Activated CD4-positive, alpha-beta T cell treated with anti-CD3 and anti-CD28 coated beads, Interleukin-2, amount 10 ng/mL, durations not matched to agents 7 days and 5 days (primary cell): Measurements from ENCODE around the gene LATS2. TPM values are rescaled to one million over a fixed set of nuclear protein-coding genes. Genes with fewer than 3 reads are reported as not detected.

Experiments used
- CTCF ChIA-PET: fragments of 350-600 bp; sonication (Branson Sonifier 250); formaldehyde crosslinking; loops from one replicate; lab custom pipeline; 2021; ENCODE audit warnings: antibody characterized with exemption; lab: Charles Lee
- POLR2A ChIA-PET: fragments of 350-600 bp; sonication (Branson Sonifier 250); formaldehyde crosslinking; loops from one replicate; lab custom pipeline; 2021; ENCODE audit warnings: antibody characterized with exemption; lab: Charles Lee
- DNase-seq: peaks from one replicate; pipeline ENCODE4 v3.0.0-alpha.2; 2020
- H3K27ac Mint-ChIP-seq: one replicate; pipeline ENCODE4 v1.8.0; 2021; ENCODE audit warnings: mild to moderate bottlenecking, moderate library complexity, mixed read lengths
- H3K27me3 Mint-ChIP-seq: one replicate; pipeline ENCODE4 v1.8.0; 2021; ENCODE audit warnings: mixed read lengths
- H3K36me3 Mint-ChIP-seq: one replicate; pipeline ENCODE4 v1.8.0; 2021; ENCODE audit warnings: low read depth, mixed read lengths
- H3K4me1 Mint-ChIP-seq: one replicate; pipeline ENCODE4 v1.8.0; 2021; ENCODE audit warnings: mixed read lengths
- H3K4me3 Mint-ChIP-seq: one replicate; pipeline ENCODE4 v1.8.0; 2021; ENCODE audit warnings: mild to moderate bottlenecking, moderate library complexity, mixed read lengths
- H3K9me3 Mint-ChIP-seq: one replicate; pipeline ENCODE4 v1.8.0; 2021; ENCODE audit warnings: mixed read lengths
- total RNA-seq, 2 experiments: library from RNA; stranded (reverse); gene quantifications; one replicate each; pipeline ENCODE4 v1.2.3, GENCODE V29; 2021

The LATS2 gene
- total RNA-seq, 2 experiments from 2014 or later, result 3.1 to 3.2 TPM

DNA sequence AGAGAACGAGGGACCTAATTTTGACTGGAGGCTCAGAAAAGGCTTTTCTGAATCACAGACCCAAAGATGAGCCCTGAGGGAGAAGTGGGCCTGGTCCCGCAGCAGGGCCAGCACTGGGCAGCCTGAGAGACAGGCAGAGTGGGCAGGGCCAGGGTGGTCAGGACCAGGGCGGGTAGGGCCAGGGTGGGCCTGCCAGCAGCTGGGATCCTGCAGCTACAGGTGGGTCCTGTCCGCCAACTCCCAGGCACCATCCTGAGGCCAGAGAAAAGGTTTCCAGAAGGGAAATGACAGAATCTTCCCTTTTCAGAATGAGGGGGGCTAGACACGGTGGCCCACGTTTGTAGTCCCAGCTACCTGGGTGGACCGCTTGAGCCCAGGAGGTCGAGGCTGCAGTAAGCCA lies 23.7 kb downstream of the LATS2 start:
- Mint-ChIP-seq H3K9me3 (no peaks in the 10 kb centered on the region), H3K4me3 (no peak overlapping the region), H3K36me3 (no peaks in the 10 kb centered on the region), H3K27me3 (no peaks in the 10 kb centered on the region), H3K4me1 (peaks cover 12% of the 10 kb centered on the region), H3K27ac (no peak overlapping the region)
- ChIA-PET CTCF (interaction anchor here (0.6 kb wide), 1 partner anchor 9 kb away, joined by 4 read pairs; no protein-coding TSS in a partner anchor), POLR2A (no interaction called here)
- no peak for DNase-seq

GRCh38 chr13:21035498-21035897 lies 25.9 kb downstream of the LATS2 start:
- ChIA-PET POLR2A (no interaction called here), CTCF (no interaction called here)
- H3K27ac Mint-ChIP-seq, result no peak overlapping the region
- DNase-seq, result no peak
- no peaks in the 10 kb centered on the region for H3K9me3 Mint-ChIP-seq
- H3K36me3 Mint-ChIP-seq, result no peaks in the 10 kb centered on the region
- peaks cover 22% of the 10 kb centered on the region for H3K4me1 Mint-ChIP-seq
- H3K27me3 Mint-ChIP-seq, result no peaks in the 10 kb centered on the region
- no peak overlapping the region for H3K4me3 Mint-ChIP-seq

DNA sequence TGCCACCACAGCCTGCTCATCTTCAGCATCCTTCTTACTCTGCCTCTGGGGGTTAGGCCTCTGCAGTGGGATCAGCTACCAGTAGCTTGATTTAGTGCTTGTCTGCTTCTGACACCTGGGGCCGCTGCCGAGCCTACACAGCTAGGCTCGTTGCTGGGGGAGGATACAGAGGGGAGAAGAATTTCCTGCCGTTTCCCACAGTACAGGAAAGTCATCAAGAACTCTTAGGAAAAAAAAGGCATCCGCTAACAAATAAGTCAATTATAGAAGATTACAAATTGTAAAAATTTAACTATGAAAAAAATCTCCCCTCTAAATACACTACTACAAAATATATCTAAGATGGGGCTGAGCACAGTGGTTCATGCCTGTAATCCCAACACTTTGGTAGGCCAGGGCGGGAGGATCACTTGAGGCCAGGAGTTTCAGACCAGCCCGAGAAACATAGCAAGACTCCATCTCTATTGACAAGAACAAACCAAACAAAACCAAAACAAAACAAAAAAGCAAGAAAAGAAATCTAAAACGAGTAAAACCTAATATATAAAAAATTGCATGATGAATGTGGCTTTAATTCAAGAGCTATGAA lies 26.7 kb downstream of the LATS2 start:
- H3K27me3 Mint-ChIP-seq, result no peaks in the 10 kb centered on the region
- H3K4me1 Mint-ChIP-seq, result peaks cover 22% of the 10 kb centered on the region
- CTCF ChIA-PET, result interaction anchor here (0.5 kb wide), 1 partner anchor 16 kb away, joined by 3 read pairs; no protein-coding TSS in a partner anchor
- no peak overlapping the region for H3K4me3 Mint-ChIP-seq
- H3K36me3 Mint-ChIP-seq, result no peaks in the 10 kb centered on the region
- H3K27ac Mint-ChIP-seq, result no peak overlapping the region
- POLR2A ChIA-PET, result no interaction called here
- H3K9me3 Mint-ChIP-seq, result no peaks in the 10 kb centered on the region
- no peak for DNase-seq

DNA sequence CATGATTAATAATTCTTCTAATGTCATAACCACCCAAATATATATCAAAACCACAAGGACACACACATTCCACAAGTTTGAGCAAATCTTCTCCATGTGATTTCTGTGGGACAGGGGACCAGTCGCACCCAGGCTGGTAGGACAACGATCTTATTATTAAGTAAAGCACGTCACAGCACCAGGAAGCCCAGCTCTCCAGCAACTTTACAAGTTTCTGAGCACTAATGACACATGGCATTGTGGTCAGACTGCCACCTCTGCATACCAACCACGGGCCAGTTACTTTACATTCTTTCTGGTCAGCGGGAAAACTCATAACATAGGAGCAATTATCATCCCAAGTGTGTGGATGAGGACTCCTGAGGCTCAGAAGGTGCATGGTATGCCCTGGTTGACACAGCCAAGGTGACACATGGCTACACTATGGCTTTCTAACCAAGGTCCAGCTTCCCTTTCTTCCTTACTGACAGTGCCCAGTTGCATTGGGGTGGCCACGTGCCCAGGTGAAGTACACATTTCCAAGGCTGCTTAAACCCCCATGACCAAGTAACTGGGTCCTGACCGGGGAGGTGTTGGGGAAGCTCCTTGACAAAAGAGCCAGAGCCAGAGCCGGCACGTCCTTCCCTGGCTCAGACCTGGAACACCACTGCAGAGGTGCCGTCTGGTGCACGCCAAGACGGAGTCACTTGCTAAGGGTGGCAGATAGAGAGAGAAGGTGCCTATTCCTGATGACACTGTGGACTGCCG lies 27.4 kb downstream of the LATS2 start:
- peaks cover under 1% of the 10 kb centered on the region for H3K9me3 Mint-ChIP-seq
- H3K4me1 Mint-ChIP-seq, result peaks cover 17% of the 10 kb centered on the region
- ChIA-PET POLR2A (no interaction called here), CTCF (interaction anchor here (0.5 kb wide), 1 partner anchor 15 kb away, joined by 3 read pairs; no protein-coding TSS in a partner anchor)
- no peak overlapping the region for H3K4me3 Mint-ChIP-seq
- H3K27me3 Mint-ChIP-seq, result no peaks in the 10 kb centered on the region
- H3K27ac Mint-ChIP-seq, result no peak overlapping the region
- no peak for DNase-seq
- H3K36me3 Mint-ChIP-seq, result no peaks in the 10 kb centered on the region

DNA sequence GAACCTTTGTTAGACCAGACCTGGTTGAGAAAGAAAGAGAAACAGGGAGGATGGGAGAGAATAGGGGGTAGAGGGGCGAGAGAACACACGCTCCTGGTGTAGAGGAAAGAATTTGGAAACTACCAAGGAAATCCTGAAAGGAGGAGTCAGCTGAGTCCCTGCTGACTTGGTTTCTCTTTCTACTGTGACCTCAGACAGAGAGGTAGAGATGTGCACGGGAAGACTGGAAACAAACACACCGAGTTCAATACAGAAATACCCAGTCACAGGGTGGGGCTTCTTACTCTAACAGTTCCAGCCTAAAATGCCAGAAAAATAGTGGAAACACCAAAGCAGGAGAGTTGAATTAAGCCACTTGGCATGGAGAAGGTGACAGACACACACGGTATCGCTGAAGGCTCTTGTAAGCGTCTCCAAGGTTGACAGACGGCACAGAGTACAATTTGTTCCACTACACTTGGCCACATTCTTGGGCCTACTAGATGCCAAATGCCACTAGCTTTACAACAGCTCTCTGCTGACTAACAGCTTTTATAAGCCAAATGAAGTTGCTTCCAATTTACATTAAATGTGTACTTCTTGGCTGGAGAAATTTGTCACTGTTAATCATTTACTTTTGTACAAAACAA lies 28.1 kb downstream of the LATS2 start:
- no peaks in the 10 kb centered on the region for H3K27me3 Mint-ChIP-seq
- peaks cover 4% of the 10 kb centered on the region for H3K9me3 Mint-ChIP-seq
- no peak overlapping the region for H3K27ac Mint-ChIP-seq
- CTCF ChIA-PET, result interaction anchor here (1.0 kb wide), 1 partner anchor 39 kb away, joined by 6 read pairs; no protein-coding TSS in a partner anchor
- POLR2A ChIA-PET, result no interaction called here
- no peak for DNase-seq
- no peak overlapping the region for H3K4me3 Mint-ChIP-seq
- H3K4me1 Mint-ChIP-seq, result peaks cover 13% of the 10 kb centered on the region
- H3K36me3 Mint-ChIP-seq, result no peaks in the 10 kb centered on the region

DNA sequence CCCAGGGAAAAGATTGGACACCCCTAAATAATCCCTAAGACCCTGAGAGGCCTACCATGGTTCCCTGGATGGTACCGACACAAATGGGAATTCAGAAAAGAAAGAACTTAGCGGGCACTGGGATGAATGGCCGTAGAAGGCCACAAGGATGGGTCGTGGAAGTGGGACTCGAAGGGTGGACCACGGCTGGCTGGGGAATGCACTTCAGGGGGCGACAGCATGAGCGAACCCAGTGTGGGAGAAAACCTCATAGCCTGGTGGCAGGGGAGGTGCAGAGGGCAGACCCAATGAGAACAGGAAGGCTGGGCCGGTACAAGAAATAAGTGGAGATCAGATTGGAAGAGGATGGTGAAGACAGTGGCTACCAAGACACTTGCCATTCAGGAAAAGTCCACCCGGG lies 28.7 kb downstream of the LATS2 start:
- POLR2A ChIA-PET, result no interaction called here
- H3K4me1 Mint-ChIP-seq, result peaks cover 13% of the 10 kb centered on the region

GRCh38 chr13:21031594-21032275 lies 29.7 kb downstream of the LATS2 start:
- Mint-ChIP-seq H3K9me3 (peaks cover 4% of the 10 kb centered on the region), H3K27me3 (no peaks in the 10 kb centered on the region), H3K36me3 (no peaks in the 10 kb centered on the region), H3K27ac (no peak overlapping the region), H3K4me1 (peaks cover 13% of the 10 kb centered on the region), H3K4me3 (no peak overlapping the region)
- CTCF ChIA-PET, result interaction anchor here (1.0 to 1.6 kb wide), 2 partner anchors 9 to 12 kb away, joined by 3 to 7 read pairs; no protein-coding TSS in a partner anchor
- POLR2A ChIA-PET, result interaction anchor here (0.6 kb wide), 1 partner anchor 102 kb away, joined by 3 read pairs; no protein-coding TSS in a partner anchor
- DNase-seq, result no peak

More for the DNA sequence above, 28.7 kb downstream of the LATS2 start:
- peaks cover 4% of the 10 kb centered on the region for H3K9me3 Mint-ChIP-seq
- no peak overlapping the region for H3K27ac Mint-ChIP-seq
- DNase-seq, result no peak
- H3K36me3 Mint-ChIP-seq, result no peaks in the 10 kb centered on the region
- CTCF ChIA-PET, result interaction anchor here (1.0 kb wide), 1 partner anchor 40 kb away, joined by 6 read pairs; no protein-coding TSS in a partner anchor
- no peak overlapping the region for H3K4me3 Mint-ChIP-seq
- H3K27me3 Mint-ChIP-seq, result no peaks in the 10 kb centered on the region

DNA sequence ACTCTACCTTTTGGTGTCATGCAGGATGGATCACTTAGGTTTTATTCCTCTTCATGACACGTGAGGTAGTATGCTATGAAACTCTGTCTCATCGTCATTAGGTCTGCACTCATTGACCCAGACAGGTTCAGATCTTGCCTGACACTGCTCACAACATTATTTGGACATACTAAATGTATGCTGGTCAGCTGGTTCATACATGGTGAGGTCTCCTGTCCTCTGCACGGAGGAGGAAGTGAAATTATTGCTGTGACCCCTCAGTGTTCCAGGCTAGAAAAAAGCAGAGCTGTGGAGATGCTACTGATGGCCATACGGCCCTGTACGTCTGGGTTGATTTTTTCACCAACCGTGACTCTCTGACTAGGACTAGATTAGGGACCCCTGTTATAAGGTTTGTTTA lies 35.8 kb downstream of the LATS2 start:
- Mint-ChIP-seq H3K27me3 (no peaks in the 10 kb centered on the region), H3K9me3 (peaks cover 4% of the 10 kb centered on the region)
- no peak for DNase-seq

DNA sequence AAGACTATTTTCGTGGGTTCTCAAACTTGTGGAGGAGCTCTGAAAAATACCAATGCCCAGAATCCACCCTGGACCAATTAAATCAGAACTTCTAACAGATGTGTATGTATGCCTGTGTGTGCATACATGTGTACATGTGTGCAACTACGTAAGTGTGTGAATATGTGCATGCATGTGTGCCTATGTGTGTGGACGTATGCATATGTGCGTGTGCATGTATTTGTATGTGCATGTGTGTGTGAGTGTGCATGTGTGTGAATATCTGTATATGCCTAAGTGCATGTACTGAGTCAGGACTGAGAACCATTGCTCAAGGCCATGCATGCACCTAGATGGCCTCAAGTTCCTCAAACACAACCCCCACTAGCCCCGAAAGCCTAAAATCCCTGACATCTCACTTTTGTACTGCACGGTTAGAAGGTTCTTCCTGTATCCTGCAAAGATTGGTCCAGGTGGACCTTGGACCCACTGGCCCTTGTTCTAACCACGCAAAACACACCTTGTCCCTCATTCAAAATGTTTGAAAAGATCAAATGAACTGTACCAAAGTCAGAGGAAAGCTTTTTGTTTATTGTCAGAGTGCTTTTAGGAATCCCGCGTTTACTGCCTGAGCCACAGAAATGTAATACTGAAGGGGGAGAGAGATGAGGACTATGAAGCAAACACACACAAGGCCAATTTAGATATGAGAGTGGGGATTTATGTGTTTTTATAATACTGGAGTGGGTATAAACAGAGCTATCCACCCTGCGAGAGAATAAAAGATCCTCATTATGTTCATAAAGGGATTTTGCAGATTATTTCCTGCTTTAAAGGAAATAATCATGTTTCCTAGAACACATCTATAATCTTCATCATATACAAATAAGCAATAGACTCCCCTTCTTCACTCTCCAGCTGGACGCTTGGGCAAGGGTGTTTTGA lies 39.1 kb downstream of the LATS2 start:
- Mint-ChIP-seq H3K9me3 (no peaks in the 10 kb centered on the region), H3K4me3 (no peak overlapping the region), H3K27me3 (no peaks in the 10 kb centered on the region), H3K36me3 (peaks cover 1% of the 10 kb centered on the region), H3K27ac (no peak overlapping the region), H3K4me1 (peaks cover 10% of the 10 kb centered on the region)
- no peak for DNase-seq
- CTCF ChIA-PET, result interaction anchor here (0.7 to 1.0 kb wide), 2 partner anchors 9 to 76 kb away, joined by 3 read pairs; no protein-coding TSS in a partner anchor
- POLR2A ChIA-PET, result no interaction called here

More for the DNA sequence above, 35.8 kb downstream of the LATS2 start:
- POLR2A ChIA-PET, result no interaction called here
- Mint-ChIP-seq H3K27ac (no peak overlapping the region), H3K36me3 (no peaks in the 10 kb centered on the region), H3K4me3 (no peak overlapping the region), H3K4me1 (no peaks in the 10 kb centered on the region)
- CTCF ChIA-PET, result interaction anchor here (0.6 kb wide), 1 partner anchor 100 kb away, joined by 3 read pairs; no protein-coding TSS in a partner anchor

- Mint-ChIP-seq H3K9me3 (no peaks in the 10 kb centered on the region), H3K36me3 (peaks cover 1% of the 10 kb centered on the region), H3K4me1 (peaks cover 20% of the 10 kb centered on the region), H3K4me3 (no peak overlapping the region), H3K27me3 (no peaks in the 10 kb centered on the region), H3K27ac (no peak overlapping the region)
- ChIA-PET POLR2A (no interaction called here), CTCF (interaction anchor here (1.0 to 2.1 kb wide), 3 partner anchors 11 to 51 kb away, joined by 3 to 7 read pairs (median 3); no protein-coding TSS in a partner anchor)
- DNase-seq, result no peak
Measured at GRCh38 chr13:21020581-21020980, 40.8 kb downstream of the LATS2 start.

GRCh38 chr13:21020176-21020575 lies 41.2 kb downstream of the LATS2 start:
- Mint-ChIP-seq H3K36me3 (peaks cover 1% of the 10 kb centered on the region), H3K9me3 (no peaks in the 10 kb centered on the region), H3K27ac (no peak overlapping the region), H3K27me3 (no peaks in the 10 kb centered on the region), H3K4me1 (peaks cover 20% of the 10 kb centered on the region), H3K4me3 (no peak overlapping the region)
- CTCF ChIA-PET, result interaction anchor here (0.6 to 2.1 kb wide), 4 partner anchors 11 to 52 kb away, joined by 3 to 7 read pairs (median 3); no protein-coding TSS in a partner anchor
- POLR2A ChIA-PET, result no interaction called here
- DNase-seq, result no peak
